Thymus (tissue), 11 donors: Measurements from ENCODE around the gene NRXN3. TPM values are rescaled to one million over a fixed set of nuclear protein-coding genes. Genes with fewer than 3 reads are reported as not detected.

Source experiments
- DNase-seq, 9 donors: peaks; one replicate each; pipeline ENCODE4 v3.0.0-alpha.2; 2013; ENCODE audit warnings: low spot score in 9 of 9, low read depth in 6 of 9, missing footprints in 1 of 9
- H3K27ac ChIP-seq, 2 donors: one replicate each; pipeline ENCODE4 v1.5.1; 2013; ENCODE audit warnings: control low read depth in 1 of 2, low read depth in 1 of 2, low read length in 1 of 2, mild to moderate bottlenecking in 1 of 2, moderate library complexity in 1 of 2
- H3K27me3 ChIP-seq, 2 donors: one replicate each; pipeline ENCODE4 v1.5.1; 2013; ENCODE audit warnings: low read length in 1 of 2; ENCODE audit not compliant: control insufficient read depth in 2 of 2, insufficient read depth in 1 of 2
- H3K36me3 ChIP-seq, 2 donors: one replicate each; pipeline ENCODE4 v1.5.1; 2013; ENCODE audit warnings: low read length in 1 of 2, mild to moderate bottlenecking in 1 of 2, moderate library complexity in 1 of 2; ENCODE audit not compliant: control insufficient read depth in 2 of 2, insufficient read depth in 2 of 2
- H3K4me1 ChIP-seq, 2 donors: one replicate each; pipeline ENCODE4 v1.5.1; 2013; ENCODE audit warnings: low read length in 2 of 2; ENCODE audit not compliant: control insufficient read depth in 2 of 2, insufficient read depth in 2 of 2
- H3K4me3 ChIP-seq, 2 donors: one replicate each; pipeline ENCODE4 v1.5.1; 2013; ENCODE audit warnings: low read length in 2 of 2, control low read depth in 1 of 2, mild to moderate bottlenecking in 1 of 2
- H3K9me3 ChIP-seq, 2 donors: one replicate each; pipeline ENCODE4 v1.5.1; 2013; ENCODE audit warnings: low read length in 1 of 2, mild to moderate bottlenecking in 1 of 2; ENCODE audit not compliant: control insufficient read depth in 2 of 2, insufficient read depth in 1 of 2
- WGBS: extraction: QIAGEN DNeasy Blood & Tissue Kit; methylation state at CpG from one replicate; pipeline ENCODE4 v1.1.7; 2013; 5-methylcytosine and 5-hydroxymethylcytosine counted together
- polyA plus RNA-seq: library from polyadenylated mRNA; stranded (reverse); fragments of 200-250 nt; gene quantifications from one replicate; pipeline ENCODE4 v1.2.3, GENCODE V29; 2013
- total RNA-seq: library from RNA; stranded (reverse); fragments of 120-200 nt; gene quantifications from one replicate; pipeline ENCODE4 v1.2.4, GENCODE V29; 2013
- donor health status: healthy.

The NRXN3 gene
- total and polyA plus RNA-seq, 2 donors = 1.5 to 3.7 TPM

- Histone ChIP-seq H3K27me3 (no peaks in the 10 kb centered on the region), H3K4me3 (no peak overlapping the region), H3K36me3 (no peaks in the 10 kb centered on the region), H3K4me1 (no peaks in the 10 kb centered on the region), H3K9me3 (no peaks in the 10 kb centered on the region), H3K27ac (no peak overlapping the region)
- 76% methylated on average over 1 of the region's 1 CpG for WGBS
- DNase-seq = no peak
Observed at GRCh38 chr14:78852040-78852439, 681.9 kb downstream of the NRXN3 start.

- no peak for DNase-seq
- H3K4me3 ChIP-seq = no peak overlapping the region
- no peaks in the 10 kb centered on the region for H3K36me3 ChIP-seq
- no peaks in the 10 kb centered on the region for H3K9me3 ChIP-seq
- H3K27me3 ChIP-seq = no peaks in the 10 kb centered on the region
- 79% methylated on average over 4 of the region's 4 CpGs for WGBS
- H3K4me1 ChIP-seq = no peaks in the 10 kb centered on the region
- no peak overlapping the region for H3K27ac ChIP-seq
Observed at GRCh38 chr14:78857974-78858373, 687.8 kb downstream of the NRXN3 start.

GRCh38 chr14:78863143-78863542 is 693.0 kb downstream of the NRXN3 start:
- WGBS = 7% methylated on average over 4 of the region's 4 CpGs
- peak in 8 of 9 donors; percentile 18 to 67 (median 36) for DNase-seq

GRCh38 chr14:78872837-78873236 is 702.7 kb downstream of the NRXN3 start:
- Histone ChIP-seq H3K9me3 (no peaks in the 10 kb centered on the region), H3K4me3 (no peak overlapping the region), H3K36me3 (no peaks in the 10 kb centered on the region), H3K27me3 (no peaks in the 10 kb centered on the region), H3K27ac (no peak overlapping the region), H3K4me1 (no peaks in the 10 kb centered on the region)
- DNase-seq = no peak
- 97% methylated on average over 1 of the region's 1 CpG for WGBS

More at GRCh38 chr14:78863143-78863542, 693.0 kb downstream of the NRXN3 start:
- Histone ChIP-seq H3K27me3 (no peaks in the 10 kb centered on the region), H3K4me3 (no peak overlapping the region), H3K4me1 (no peaks in the 10 kb centered on the region), H3K9me3 (no peaks in the 10 kb centered on the region), H3K27ac (no peak overlapping the region), H3K36me3 (no peaks in the 10 kb centered on the region)

GRCh38 chr14:78873581-78873980 is 703.4 kb downstream of the NRXN3 start:
- Histone ChIP-seq H3K4me3 (no peak overlapping the region), H3K27ac (no peak overlapping the region), H3K27me3 (no peaks in the 10 kb centered on the region), H3K4me1 (no peaks in the 10 kb centered on the region), H3K9me3 (no peaks in the 10 kb centered on the region), H3K36me3 (no peaks in the 10 kb centered on the region)
- no peak for DNase-seq
- WGBS = 63% methylated on average over 2 of the region's 2 CpGs

- Histone ChIP-seq H3K4me1 (no peaks in the 10 kb centered on the region), H3K27ac (no peak overlapping the region), H3K27me3 (no peaks in the 10 kb centered on the region), H3K36me3 (no peaks in the 10 kb centered on the region), H3K9me3 (no peaks in the 10 kb centered on the region), H3K4me3 (no peak overlapping the region)
- no peak for DNase-seq
- 49% methylated on average over 2 of the region's 2 CpGs for whole genome bisulfite sequencing
Observed at GRCh38 chr14:78875049-78875448, 704.9 kb downstream of the NRXN3 start.

GRCh38 chr14:78885884-78886283 is 715.7 kb downstream of the NRXN3 start:
- DNase-seq = no peak
- H3K27me3 ChIP-seq = no peaks in the 10 kb centered on the region

GRCh38 chr14:78897443-78897842 is 727.3 kb downstream of the NRXN3 start:
- no peaks in the 10 kb centered on the region for H3K9me3 ChIP-seq
- no peak for DNase-seq
- no peak overlapping the region for H3K4me3 ChIP-seq
- no peaks in the 10 kb centered on the region for H3K27me3 ChIP-seq
- no peaks in the 10 kb centered on the region for H3K36me3 ChIP-seq
- no peaks in the 10 kb centered on the region for H3K4me1 ChIP-seq
- 53% methylated on average over 2 of the region's 2 CpGs for WGBS
- H3K27ac ChIP-seq = no peak overlapping the region

More at GRCh38 chr14:78885884-78886283, 715.7 kb downstream of the NRXN3 start:
- Histone ChIP-seq H3K4me3 (no peak overlapping the region), H3K4me1 (no peaks in the 10 kb centered on the region), H3K9me3 (no peaks in the 10 kb centered on the region), H3K36me3 (no peaks in the 10 kb centered on the region), H3K27ac (no peak overlapping the region)

- H3K36me3 ChIP-seq = no peaks in the 10 kb centered on the region
- H3K27ac ChIP-seq = no peak overlapping the region
- peak in 2 of 9 donors; percentile 1 to 2 for DNase-seq
- WGBS = 12% methylated on average over 5 of the region's 5 CpGs
- H3K27me3 ChIP-seq = no peaks in the 10 kb centered on the region
- no peak overlapping the region for H3K4me3 ChIP-seq
- no peaks in the 10 kb centered on the region for H3K4me1 ChIP-seq
- H3K9me3 ChIP-seq = no peaks in the 10 kb centered on the region
Observed at GRCh38 chr14:78902010-78902623, 731.9 kb downstream of the NRXN3 start.
